H9 (cell line): ENCODE data around the gene AMIGO1. TPM values are rescaled to one million over a fixed set of nuclear protein-coding genes. Genes with fewer than 3 reads are reported as not detected.

Experiments
- DNase-seq: peaks from one replicate; pipeline ENCODE4 v3.0.0-alpha.2; 2017
- H2AFZ ChIP-seq: one replicate; pipeline ENCODE4 v1.6.1; 2013; ENCODE audit warnings: mild to moderate bottlenecking, low read length, control low read depth, moderate library complexity
- H2AK5ac ChIP-seq: 2 replicates; pipeline ENCODE4 v1.6.1; 2013; ENCODE audit warnings: low read length, control low read depth, mixed read lengths; ENCODE audit not compliant: insufficient read length
- H2BK120ac ChIP-seq: one replicate; pipeline ENCODE4 v1.6.1; 2013; ENCODE audit warnings: low read depth, mild to moderate bottlenecking, low read length, control low read depth, inconsistent platforms; ENCODE audit not compliant: poor library complexity, severe bottlenecking
- H2BK12ac ChIP-seq: 2 replicates; pipeline ENCODE4 v1.6.1; 2013; ENCODE audit warnings: low read length, control low read depth, mixed read lengths, low read depth; ENCODE audit not compliant: insufficient read length
- H2BK15ac ChIP-seq: 2 replicates; pipeline ENCODE4 v1.6.1; 2013; ENCODE audit warnings: low read depth, low read length, control low read depth
- H2BK20ac ChIP-seq: one replicate; pipeline ENCODE4 v1.6.1; 2013; ENCODE audit warnings: low read depth, mild to moderate bottlenecking, low read length, control low read depth, inconsistent platforms; ENCODE audit not compliant: poor library complexity, severe bottlenecking
- H2BK5ac ChIP-seq: 2 replicates; pipeline ENCODE4 v1.6.1; 2013; ENCODE audit warnings: low read length, control low read depth, mixed read lengths; ENCODE audit not compliant: insufficient read length
- H3K14ac ChIP-seq: 2 replicates; pipeline ENCODE4 v1.6.1; 2013; ENCODE audit warnings: low read length, control low read depth; ENCODE audit not compliant: insufficient read depth
- H3K18ac ChIP-seq: 2 replicates; pipeline ENCODE4 v1.6.1; 2013; ENCODE audit warnings: low read depth, mild to moderate bottlenecking, mixed read lengths, low read length, control low read depth; ENCODE audit not compliant: insufficient read length
- H3K23ac ChIP-seq: 2 replicates; pipeline ENCODE4 v1.6.1; 2013; ENCODE audit warnings: low read length, control low read depth, mixed read lengths, low read depth; ENCODE audit not compliant: insufficient read length
- H3K23me2 ChIP-seq: 2 replicates; pipeline ENCODE4 v1.6.1; 2013; ENCODE audit warnings: low read depth, mild to moderate bottlenecking, mixed read lengths, low read length, control low read depth; ENCODE audit not compliant: insufficient read length, poor library complexity, severe bottlenecking
- H3K27ac ChIP-seq: 2 replicates; pipeline ENCODE4 v1.5.1; 2013; ENCODE audit warnings: low read length, control low read depth, mixed read lengths, low read depth; ENCODE audit not compliant: insufficient read length
- H3K27me3 ChIP-seq: 2 replicates; pipeline ENCODE4 v1.6.1; 2013; ENCODE audit warnings: low read length, control low read depth, inconsistent platforms; ENCODE audit not compliant: insufficient read depth
- H3K4ac ChIP-seq: 2 replicates; pipeline ENCODE4 v1.6.1; 2013; ENCODE audit warnings: low read depth, mild to moderate bottlenecking, control low read depth, inconsistent platforms, low read length, moderate library complexity
- H3K4me1 ChIP-seq: 2 replicates; pipeline ENCODE4 v1.6.1; 2013; ENCODE audit warnings: low read length, control low read depth, inconsistent platforms; ENCODE audit not compliant: insufficient read depth
- H3K4me2 ChIP-seq: 2 replicates; pipeline ENCODE4 v1.6.1; 2013; ENCODE audit warnings: low read length, control low read depth, mixed read lengths; ENCODE audit not compliant: insufficient read length, insufficient read depth
- H3K56ac ChIP-seq: 2 replicates; pipeline ENCODE4 v1.6.1; 2013; ENCODE audit warnings: low read depth, mild to moderate bottlenecking, mixed read lengths, low read length, control low read depth; ENCODE audit not compliant: insufficient read length
- H3K79me1 ChIP-seq: 2 replicates; pipeline ENCODE4 v1.6.1; 2013; ENCODE audit warnings: low read depth, mild to moderate bottlenecking, moderate library complexity, low read length, control low read depth, inconsistent platforms; ENCODE audit not compliant: insufficient read depth, poor library complexity, severe bottlenecking
- H3K79me2 ChIP-seq: 2 replicates; pipeline ENCODE4 v1.6.1; 2013; ENCODE audit warnings: low read length, control low read depth, inconsistent platforms; ENCODE audit not compliant: insufficient read depth
- H3K9ac ChIP-seq: 2 replicates; pipeline ENCODE4 v1.6.1; 2013; ENCODE audit warnings: low read length, control low read depth, mixed read lengths; ENCODE audit not compliant: insufficient read length; ENCODE audit errors: extremely low read depth
- H3K9me3 ChIP-seq: one replicate; pipeline ENCODE4 v1.6.1; 2013; ENCODE audit warnings: low read depth, low read length, inconsistent platforms; ENCODE audit not compliant: control insufficient read depth
- H3T11ph ChIP-seq: one replicate; pipeline ENCODE4 v1.6.1; 2013; ENCODE audit warnings: mild to moderate bottlenecking, low read length, control low read depth, inconsistent platforms
- H4K20me1 ChIP-seq: one replicate; pipeline ENCODE4 v1.6.1; 2013; ENCODE audit not compliant: control insufficient read depth, insufficient read length, insufficient read depth
- H4K5ac ChIP-seq: 2 replicates; pipeline ENCODE4 v1.6.1; 2013; ENCODE audit warnings: low read depth, mild to moderate bottlenecking, mixed read lengths, low read length, control low read depth; ENCODE audit not compliant: insufficient read length
- H4K8ac ChIP-seq: replicated peaks from 2 replicates; pipeline ENCODE4 v1.6.1; 2013; ENCODE audit warnings: low read length, control low read depth, mixed read lengths, low read depth; ENCODE audit not compliant: insufficient read length
- H4K91ac ChIP-seq: 2 replicates; pipeline ENCODE4 v1.6.1; 2013; ENCODE audit warnings: low read depth, mild to moderate bottlenecking, moderate library complexity, mixed read lengths, low read length, control low read depth; ENCODE audit not compliant: insufficient read length
- H3K27ac Mint-ChIP-seq, 3 experiments: 2 replicates in 2 of 3; 3 replicates in 1 of 3; pipeline ENCODE4 v1.8.0; 2020 to 2021; ENCODE audit warnings: mixed read lengths in 3 of 3, mild to moderate bottlenecking in 1 of 3, moderate library complexity in 1 of 3
- H3K27me3 Mint-ChIP-seq: 2 replicates; pipeline ENCODE4 v1.8.0; 2021; ENCODE audit warnings: low read depth, mild to moderate bottlenecking, moderate library complexity, mixed read lengths
- H3K36me3 Mint-ChIP-seq, 3 experiments: 2 replicates in 2 of 3; 3 replicates in 1 of 3; pipeline ENCODE4 v1.8.0; 2020 to 2021; ENCODE audit warnings: low read depth in 3 of 3, mixed read lengths in 3 of 3; ENCODE audit not compliant: insufficient read depth in 1 of 3
- H3K4me1 Mint-ChIP-seq, 2 experiments: 2 replicates each; pipeline ENCODE4 v1.8.0; 2020; ENCODE audit warnings: mixed read lengths in 2 of 2
- H3K4me3 Mint-ChIP-seq, 2 experiments: 2 replicates in 1 of 2; 3 replicates in 1 of 2; pipeline ENCODE4 v1.8.0; 2020 to 2021; ENCODE audit warnings: mild to moderate bottlenecking in 2 of 2, mixed read lengths in 2 of 2, moderate library complexity in 1 of 2
- H3K9me3 Mint-ChIP-seq, 2 experiments: 2 replicates in 1 of 2; 3 replicates in 1 of 2; pipeline ENCODE4 v1.8.0; 2020; ENCODE audit warnings: mild to moderate bottlenecking in 2 of 2, mixed read lengths in 2 of 2, moderate library complexity in 1 of 2
- CTCF ChIP-seq: fragments of 200-600 bp; sonication (generic); conservative IDR thresholded peaks from 3 replicates; pipeline ENCODE4 v1.8.0; 2021; ENCODE audit warnings: antibody characterized with exemption, mild to moderate bottlenecking
- WGBS: extraction: QIAGEN DNeasy Blood & Tissue Kit; methylation state at CpG from one replicate; pipeline ENCODE4 v1.1.7; 2013; ENCODE audit warnings: missing lambda C conversion rate, low lambda C conversion rate, mixed read lengths; ENCODE audit not compliant: insufficient read length; ENCODE audit errors: extremely low coverage; 5-methylcytosine and 5-hydroxymethylcytosine counted together
- total RNA-seq: library from RNA; stranded (reverse); gene quantifications from 2 replicates; pipeline ENCODE4 v1.2.1, GENCODE V29; 2021

The AMIGO1 gene
- total RNA-seq, 1 experiment from 2014 or later: 4.1 TPM

- no peak overlapping the region for H3K18ac ChIP-seq
- no peaks in the 10 kb centered on the region for H3K79me2 ChIP-seq
- no peak overlapping the region for H3K4me2 ChIP-seq
- H4K20me1 ChIP-seq: no peaks in the 10 kb centered on the region
- H2BK5ac ChIP-seq: no peak overlapping the region
- H3K79me1 ChIP-seq: no peaks in the 10 kb centered on the region
- no peak overlapping the region for H3K27ac ChIP-seq
- H3K23me2 ChIP-seq: no peaks in the 10 kb centered on the region
- no peaks in the 10 kb centered on the region for H3K4me1 ChIP-seq
- Mint-ChIP-seq H3K36me3 (peaks cover 5 to 48% (median 11%) of the 10 kb centered on the region in 3 experiments; a peak in 5 of 7 replicates), H3K4me3 (no peak overlapping the region), H3K27ac (no peak overlapping the region), H3K4me1 (peaks cover 0 to 10% of the 10 kb centered on the region in 2 experiments; a peak in 3 of 4 replicates), H3K27me3 (no peaks in the 10 kb centered on the region), H3K9me3 (no peaks in the 10 kb centered on the region)
- no peak for DNase-seq
- H2BK12ac ChIP-seq: no peak overlapping the region
- no peak overlapping the region for H2BK120ac ChIP-seq
- H3K14ac ChIP-seq: no peak overlapping the region
- H3K4ac ChIP-seq: no peak overlapping the region
- no CpG with 5 or more reads among the region's 11 CpGs for WGBS
- H4K8ac ChIP-seq: no peak overlapping the region
- H2AFZ ChIP-seq: no peak overlapping the region
- H2BK20ac ChIP-seq: no peak overlapping the region
- no peak overlapping the region for H3K56ac ChIP-seq
- H4K91ac ChIP-seq: no peak overlapping the region
- no peak overlapping the region for H4K5ac ChIP-seq
- no peaks in the 10 kb centered on the region for H3K27me3 ChIP-seq
- H3T11ph ChIP-seq: no peak overlapping the region
- H3K23ac ChIP-seq: no peak overlapping the region
- no peak overlapping the region for H2BK15ac ChIP-seq
- H2AK5ac ChIP-seq: no peak overlapping the region
- no peaks in the 10 kb centered on the region for H3K9me3 ChIP-seq
- H3K9ac ChIP-seq: no peak overlapping the region
- TF ChIP-seq CTCF: no peak
These were observed 18.6 kb downstream of the AMIGO1 start for GRCh38 chr1:109490934-109491302.
